IMR-90 (cell line): Measurements from ENCODE around the gene PKDCC. TPM values are rescaled to one million over a fixed set of nuclear protein-coding genes. Genes with fewer than 3 reads are reported as not detected.

Experiments used
- ATAC-seq: fragments of 200-7000 bp; cut with Tn5 transposase; 2 replicates; pipeline ENCODE4 v1.9.1; 2020; ENCODE audit warnings: low read depth, mild to moderate bottlenecking, moderate library complexity
- BruUV-seq: library from RNA; stranded (reverse); fragments of 400-500 nt; replicated peaks from 2 replicates; lab custom pipeline; 2021; lab: Mats Ljungman, UMichigan
- CTCF ChIA-PET: fragments of 300-600 bp; formaldehyde crosslinking; extraction: SDS; loops from one replicate; lab custom pipeline; 2021; ENCODE audit warnings: antibody characterized with exemption; lab: Yijun Ruan, JAX
- POLR2A ChIA-PET: fragments of 300-600 bp; sonication (Branson Sonifier 250); formaldehyde crosslinking; loops from one replicate; lab custom pipeline; 2022; ENCODE audit warnings: antibody characterized with exemption; ENCODE audit not compliant: unreplicated experiment; lab: Charles Lee
- DNase-seq: peaks from one replicate; pipeline ENCODE4 v3.0.0; 2013
- H2AFZ ChIP-seq: replicated peaks from 2 replicates; pipeline ENCODE3; 2013; ENCODE audit warnings: low read length, mild to moderate bottlenecking; ENCODE audit not compliant: poor library complexity
- H2AK5ac ChIP-seq: 2 replicates; pipeline ENCODE4 v1.6.1; 2013; ENCODE audit warnings: low read depth, low read length, inconsistent platforms
- H2AK9ac ChIP-seq: replicated peaks from 2 replicates; pipeline ENCODE3; 2013; ENCODE audit warnings: mild to moderate bottlenecking, low read depth, low read length, moderate library complexity; ENCODE audit not compliant: poor library complexity
- H2BK120ac ChIP-seq: 2 replicates; pipeline ENCODE4 v1.6.1; 2013; ENCODE audit warnings: low read depth, low read length, inconsistent platforms
- H2BK15ac ChIP-seq: 3 replicates; pipeline ENCODE4 v1.6.1; 2013; ENCODE audit warnings: low read depth, low read length, inconsistent platforms
- H2BK20ac ChIP-seq: 2 replicates; pipeline ENCODE4 v1.6.1; 2013; ENCODE audit warnings: low read depth, mild to moderate bottlenecking, inconsistent platforms, low read length, moderate library complexity
- H2BK5ac ChIP-seq: 2 replicates; pipeline ENCODE4 v1.6.1; 2013; ENCODE audit warnings: mild to moderate bottlenecking, low read depth, low read length, inconsistent platforms; ENCODE audit not compliant: poor library complexity, severe bottlenecking
- H3K14ac ChIP-seq: replicated peaks from 2 replicates; pipeline ENCODE4 v1.6.1; 2013; ENCODE audit warnings: low read depth, low read length, inconsistent platforms
- H3K18ac ChIP-seq: 2 replicates; pipeline ENCODE4 v1.6.1; 2013; ENCODE audit warnings: low read depth, low read length, control low read depth
- H3K23ac ChIP-seq: 2 replicates; pipeline ENCODE4 v1.6.1; 2013; ENCODE audit warnings: low read depth, low read length, inconsistent platforms
- H3K27ac ChIP-seq: 2 replicates; pipeline ENCODE4 v1.5.1; 2013; ENCODE audit warnings: mild to moderate bottlenecking, control low read depth, low read length; ENCODE audit not compliant: insufficient read depth
- H3K27me3 ChIP-seq: 2 replicates; pipeline ENCODE4 v1.6.1; 2013; ENCODE audit warnings: low read length; ENCODE audit not compliant: control insufficient read depth, insufficient read depth
- H3K36me3 ChIP-seq: 2 replicates; pipeline ENCODE4 v1.6.1; 2013; ENCODE audit warnings: low read length, mixed read lengths; ENCODE audit not compliant: control insufficient read depth, insufficient read depth
- H3K4ac ChIP-seq: 2 replicates; pipeline ENCODE4 v1.6.1; 2013; ENCODE audit warnings: low read depth, low read length, inconsistent platforms
- H3K4me1 ChIP-seq: 2 replicates; pipeline ENCODE4 v1.6.1; 2013; ENCODE audit warnings: low read length, mixed read lengths; ENCODE audit not compliant: control insufficient read depth, insufficient read depth
- H3K4me2 ChIP-seq: 2 replicates; pipeline ENCODE4 v1.6.1; 2013; ENCODE audit warnings: low read depth, mild to moderate bottlenecking, control low read depth, low read length, moderate library complexity
- H3K4me3 ChIP-seq: 2 replicates; pipeline ENCODE4 v1.5.1; 2013; ENCODE audit warnings: low read depth, mild to moderate bottlenecking, control low read depth, low read length, moderate library complexity; ENCODE audit not compliant: insufficient read depth
- H3K56ac ChIP-seq: 2 replicates; pipeline ENCODE4 v1.6.1; 2013; ENCODE audit warnings: low read length, inconsistent platforms; ENCODE audit not compliant: insufficient read depth; ENCODE audit errors: extremely low read depth
- H3K79me1 ChIP-seq, 2 experiments: 2 replicates each; pipeline ENCODE4 v1.6.1; 2013; ENCODE audit warnings: low read length in 2 of 2, inconsistent platforms in 1 of 2, low read depth in 1 of 2
- H3K9ac ChIP-seq: 2 replicates; pipeline ENCODE4 v1.6.1; 2013; ENCODE audit warnings: low read depth, low read length, control low read depth
- H3K9me1 ChIP-seq: 2 replicates; pipeline ENCODE4 v1.6.1; 2013; ENCODE audit warnings: low read length, inconsistent platforms; ENCODE audit not compliant: insufficient read depth
- H3K9me3 ChIP-seq: 2 replicates; pipeline ENCODE4 v1.6.1; 2013; ENCODE audit warnings: low read length; ENCODE audit not compliant: control insufficient read depth, insufficient read depth
- H4K20me1 ChIP-seq: 2 replicates; pipeline ENCODE4 v1.6.1; 2013; ENCODE audit warnings: low read length, inconsistent platforms; ENCODE audit not compliant: insufficient read depth
- H4K5ac ChIP-seq: 2 replicates; pipeline ENCODE4 v1.6.1; 2013; ENCODE audit warnings: mild to moderate bottlenecking, low read depth, low read length, control low read depth
- H4K8ac ChIP-seq, 2 experiments: 2 replicates each; pipeline ENCODE4 v1.6.1; 2013; ENCODE audit warnings: low read depth in 2 of 2, low read length in 2 of 2, control low read depth in 1 of 2, inconsistent platforms in 1 of 2
- H4K91ac ChIP-seq: 2 replicates; pipeline ENCODE4 v1.6.1; 2013; ENCODE audit warnings: low read depth, low read length, inconsistent platforms; ENCODE audit not compliant: insufficient read depth
- BHLHE40 ChIP-seq: fragments of 150-350 bp; IDR thresholded peaks from 2 replicates; pipeline ENCODE4 v1.6.1; 2016; ENCODE audit warnings: mild to moderate bottlenecking, low read depth, low read length
- CHD1 ChIP-seq: IDR thresholded peaks from 2 replicates; pipeline ENCODE4 v1.6.1; 2012; ENCODE audit warnings: low read depth, low read length, improper control_type of control experiment
- MAZ ChIP-seq: IDR thresholded peaks from 2 replicates; pipeline ENCODE4 v1.6.1; 2012; ENCODE audit warnings: low read depth, mild to moderate bottlenecking, low read length, improper control_type of control experiment, moderate library complexity, borderline replicate concordance
- MXI1 ChIP-seq: IDR thresholded peaks from 2 replicates; pipeline ENCODE4 v1.6.1; 2012; ENCODE audit warnings: low read depth, mild to moderate bottlenecking, low read length, moderate library complexity, borderline replicate concordance
- POLR2A ChIP-seq: IDR thresholded peaks from 2 replicates; pipeline ENCODE4 v1.6.1; 2012; ENCODE audit warnings: mild to moderate bottlenecking, low read depth, low read length
- RCOR1 ChIP-seq: IDR thresholded peaks from 2 replicates; pipeline ENCODE4 v1.6.1; 2012; ENCODE audit warnings: mild to moderate bottlenecking, low read length, improper control_type of control experiment; ENCODE audit not compliant: insufficient replicate concordance
- WGBS, 2 experiments: methylation state at CpG; one replicate each; pipeline versions ENCODE4 v1.1.5 to v1.1.7; 2013; ENCODE audit warnings: missing lambda C conversion rate in 2 of 2; ENCODE audit not compliant: insufficient read length in 1 of 2; ENCODE audit errors: extremely low coverage in 2 of 2; 5-methylcytosine and 5-hydroxymethylcytosine counted together
- dilution Hi-C: fragments of 300-500 bp; cut with HindIII; formaldehyde crosslinking; loops from one replicate; pipeline ENCODE4 v1.14.3; 2018; ENCODE audit warnings: low sequenced_read_pairs; ENCODE audit not compliant: unreplicated experiment
- in situ Hi-C: fragments of 300-500 bp; cut with MboI; formaldehyde crosslinking; loops from 3 replicates; pipeline ENCODE4 v1.14.3; 2019; ENCODE audit warnings: low sequenced_read_pairs, inconsistent platforms, mixed read lengths
- intact Hi-C: fragments of 100-400 bp; cut with micrococcal nuclease; formaldehyde crosslinking; loops from 2 replicates; pipeline ENCODE4 v1.10.0; 2022
- polyA plus RNA-seq, 3 experiments: library from polyadenylated mRNA; depleted of rRNA; stranded (reverse); fragments of >200 nt; gene quantifications; 2 replicates each; pipeline ENCODE4 v1.2.3, GENCODE V29; 2012; ENCODE audit warnings: low replicate concordance in 1 of 3
- total RNA-seq: library from RNA; depleted of rRNA; stranded (reverse); fragments of >200 nt; gene quantifications from 2 replicates; pipeline ENCODE4 v1.2.3, GENCODE V29; 2012
- TF ChIP-seq, protein P1 (sequence below): conservative IDR thresholded peaks from 2 replicates; pipeline ENCODE4 v1.5.1; 2012; ENCODE audit warnings: mild to moderate bottlenecking, low read depth, low read length, improper control_type of control experiment
- TF ChIP-seq, protein P2 (sequence below): fragments of 150-350 bp; IDR thresholded peaks from 2 replicates; pipeline ENCODE4 v1.6.1; 2016; ENCODE audit warnings: low read depth, mild to moderate bottlenecking, low read length, moderate library complexity, borderline replicate concordance
- TF ChIP-seq, protein P3 (sequence below): fragments of 150-350 bp; IDR thresholded peaks from 2 replicates; pipeline ENCODE4 v1.6.1; 2017; ENCODE audit warnings: mild to moderate bottlenecking, antibody characterized with exemption, low read length, low read depth

Gene PKDCC
- total and polyA plus RNA-seq, 2 of the 4 experiments (the other 2 are of a cell fraction), result 55.6 to 95.7 TPM

DNA sequence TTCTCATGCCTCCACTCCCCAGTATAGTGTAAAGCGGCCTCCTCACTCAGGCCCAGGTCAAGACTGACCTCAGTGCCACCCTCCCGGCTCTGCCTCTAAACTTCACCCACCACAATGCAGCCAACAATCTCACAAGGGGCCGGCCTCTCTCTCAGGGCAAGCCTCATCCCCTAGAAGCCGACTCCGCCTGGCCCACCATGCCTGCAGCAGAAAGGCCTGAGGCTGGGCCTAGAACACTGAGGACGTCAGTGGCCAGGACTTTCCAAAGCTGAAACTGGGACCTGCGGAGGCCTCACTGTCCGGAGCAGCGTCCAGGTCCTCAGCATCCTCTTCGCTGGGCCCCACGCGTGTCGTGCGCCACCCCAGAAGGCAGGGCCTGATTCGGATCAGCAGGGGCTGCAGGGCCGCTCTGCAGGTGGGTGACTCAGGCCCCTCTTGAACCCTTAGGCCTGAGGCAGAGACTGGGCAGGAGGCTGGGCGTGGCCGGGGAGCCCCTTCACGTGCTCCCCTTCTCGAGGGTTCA, 52.9 kb downstream of the PKDCC start:
- Histone ChIP-seq H4K20me1 (no peaks in the 10 kb centered on the region), H2BK120ac (peak overlapping the region; percentile 94), H2BK15ac (peak overlapping the region; percentile 89; the same call in 2 of the 3 replicates), H2BK20ac (peak overlapping the region; percentile 69), H3K36me3 (no peaks in the 10 kb centered on the region), H2BK5ac (peak overlapping the region; percentile 79), H3K9ac (no peak overlapping the region), H3K18ac (peak overlapping the region; percentile 65), H4K5ac (peak overlapping the region; percentile 93), H4K8ac (peak overlapping the region; percentile 77 to 87; a peak in 3 of 4 replicates), H3K4ac (peak overlapping the region; percentile 95), H3K79me1 (no peaks in the 10 kb centered on the region; a peak in 1 of 4 replicates), H2AFZ (peak overlapping the region; percentile 97), H3K56ac (no peak overlapping the region), H4K91ac (peak overlapping the region; percentile 88), H3K4me2 (no peak overlapping the region), H3K27ac (peak overlapping the region; percentile 61), H3K9me3 (no peaks in the 10 kb centered on the region; the same call in 1 of the 2 replicates), H2AK9ac (peak overlapping the region; percentile 97), H3K14ac (peak overlapping the region; percentile 21; the same call in 1 of the 2 replicates), H3K4me3 (no peak overlapping the region), H3K27me3 (no peaks in the 10 kb centered on the region), H3K4me1 (peaks cover 24% of the 10 kb centered on the region), H3K23ac (peak overlapping the region; percentile 3; the same call in 1 of the 2 replicates), H2AK5ac (peak overlapping the region; percentile 80), H3K9me1 (peaks cover 6% of the 10 kb centered on the region)
- ATAC-seq (no peak; the same call in 1 of the 2 replicates), DNase-seq (no peak)
- POLR2A ChIA-PET, result no interaction called here
- intact Hi-C loops (no loop called here), in situ Hi-C loops (no loop called here), dilution Hi-C loops (no loop called here)
- BruUV-seq, result no TSS peak
- CTCF ChIA-PET, result no interaction called here
- no peak for TF ChIP-seq BHLHE40
- no peak for TF ChIP-seq MXI1
- TF ChIP-seq POLR2A, result no peak
- no peak for TF ChIP-seq RCOR1
- TF ChIP-seq CHD1, result no peak
- TF ChIP-seq, protein P1, sequence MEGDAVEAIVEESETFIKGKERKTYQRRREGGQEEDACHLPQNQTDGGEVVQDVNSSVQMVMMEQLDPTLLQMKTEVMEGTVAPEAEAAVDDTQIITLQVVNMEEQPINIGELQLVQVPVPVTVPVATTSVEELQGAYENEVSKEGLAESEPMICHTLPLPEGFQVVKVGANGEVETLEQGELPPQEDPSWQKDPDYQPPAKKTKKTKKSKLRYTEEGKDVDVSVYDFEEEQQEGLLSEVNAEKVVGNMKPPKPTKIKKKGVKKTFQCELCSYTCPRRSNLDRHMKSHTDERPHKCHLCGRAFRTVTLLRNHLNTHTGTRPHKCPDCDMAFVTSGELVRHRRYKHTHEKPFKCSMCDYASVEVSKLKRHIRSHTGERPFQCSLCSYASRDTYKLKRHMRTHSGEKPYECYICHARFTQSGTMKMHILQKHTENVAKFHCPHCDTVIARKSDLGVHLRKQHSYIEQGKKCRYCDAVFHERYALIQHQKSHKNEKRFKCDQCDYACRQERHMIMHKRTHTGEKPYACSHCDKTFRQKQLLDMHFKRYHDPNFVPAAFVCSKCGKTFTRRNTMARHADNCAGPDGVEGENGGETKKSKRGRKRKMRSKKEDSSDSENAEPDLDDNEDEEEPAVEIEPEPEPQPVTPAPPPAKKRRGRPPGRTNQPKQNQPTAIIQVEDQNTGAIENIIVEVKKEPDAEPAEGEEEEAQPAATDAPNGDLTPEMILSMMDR, result no peak
- TF ChIP-seq, protein P2, sequence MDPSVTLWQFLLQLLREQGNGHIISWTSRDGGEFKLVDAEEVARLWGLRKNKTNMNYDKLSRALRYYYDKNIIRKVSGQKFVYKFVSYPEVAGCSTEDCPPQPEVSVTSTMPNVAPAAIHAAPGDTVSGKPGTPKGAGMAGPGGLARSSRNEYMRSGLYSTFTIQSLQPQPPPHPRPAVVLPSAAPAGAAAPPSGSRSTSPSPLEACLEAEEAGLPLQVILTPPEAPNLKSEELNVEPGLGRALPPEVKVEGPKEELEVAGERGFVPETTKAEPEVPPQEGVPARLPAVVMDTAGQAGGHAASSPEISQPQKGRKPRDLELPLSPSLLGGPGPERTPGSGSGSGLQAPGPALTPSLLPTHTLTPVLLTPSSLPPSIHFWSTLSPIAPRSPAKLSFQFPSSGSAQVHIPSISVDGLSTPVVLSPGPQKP, result no peak
- no peak for TF ChIP-seq MAZ
- TF ChIP-seq, protein P3, sequence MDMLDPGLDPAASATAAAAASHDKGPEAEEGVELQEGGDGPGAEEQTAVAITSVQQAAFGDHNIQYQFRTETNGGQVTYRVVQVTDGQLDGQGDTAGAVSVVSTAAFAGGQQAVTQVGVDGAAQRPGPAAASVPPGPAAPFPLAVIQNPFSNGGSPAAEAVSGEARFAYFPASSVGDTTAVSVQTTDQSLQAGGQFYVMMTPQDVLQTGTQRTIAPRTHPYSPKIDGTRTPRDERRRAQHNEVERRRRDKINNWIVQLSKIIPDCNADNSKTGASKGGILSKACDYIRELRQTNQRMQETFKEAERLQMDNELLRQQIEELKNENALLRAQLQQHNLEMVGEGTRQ, result no peak
- WGBS, 2 experiments, result 84% methylated on average over 12 of the region's 20 CpGs; no CpG with 5 or more reads in 1 of the 2 experiments
